ENCODE results near the gene TEDC2.

The TEDC2 gene

DNA sequence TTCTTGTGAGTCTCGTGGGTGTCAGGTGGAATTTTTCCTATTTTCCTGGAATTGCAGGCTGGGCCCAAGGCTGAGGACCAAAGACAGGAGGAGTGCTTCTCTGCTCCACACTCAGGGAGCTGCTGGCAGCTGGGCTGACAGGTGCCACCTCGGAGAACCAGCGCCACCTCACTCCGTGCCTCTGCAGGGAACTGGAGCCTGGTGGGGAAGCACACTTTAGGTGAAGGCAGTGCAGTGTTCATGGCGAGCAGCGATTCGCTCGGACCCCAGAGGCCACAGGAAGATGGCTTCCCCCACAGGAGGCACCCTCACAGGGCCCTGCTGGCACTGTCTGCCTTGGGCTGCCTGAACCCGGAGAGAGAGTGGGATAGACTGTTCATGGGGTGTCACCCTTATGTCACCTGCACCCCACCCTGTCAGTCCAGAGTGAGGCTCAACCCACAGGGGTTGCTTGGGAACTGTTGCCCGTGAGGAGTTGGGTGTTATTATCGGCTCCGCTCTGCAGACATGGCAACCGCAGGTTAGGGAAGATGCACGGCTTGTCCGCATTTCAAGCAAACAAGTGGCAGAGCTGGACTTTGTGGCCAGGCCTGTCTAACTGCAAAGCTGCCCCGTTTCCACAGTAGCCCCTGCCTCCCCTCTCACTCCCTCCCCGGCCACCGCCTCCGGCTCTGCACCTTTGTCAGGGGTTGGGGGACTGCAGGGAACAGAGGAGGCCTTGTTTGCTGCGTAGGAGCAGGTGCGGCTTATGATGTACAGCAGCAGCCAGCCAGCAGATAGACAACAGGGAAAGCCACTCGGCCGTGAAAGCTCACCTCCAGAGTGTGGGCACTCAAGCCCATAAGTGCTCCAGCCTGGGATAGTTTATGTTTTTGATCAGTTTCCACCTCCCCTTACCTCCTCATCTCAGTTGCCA, 30.5 kb downstream of the TEDC2 start:
- peaks cover 22% of the 10 kb centered on the region for H3K4me1 Mint-ChIP-seq
- no peaks in the 10 kb centered on the region for H3K27me3 Mint-ChIP-seq (ENCODE audit: low read depth)
- H3K27ac Mint-ChIP-seq, result peak overlapping the region; percentile 74 to 95 (median 90)
- H3K36me3 Mint-ChIP-seq (ENCODE audit: low read depth), result no peaks in the 10 kb centered on the region
- H3K4me3 Mint-ChIP-seq, result no peak overlapping the region
- TF ChIP-seq, protein P1, sequence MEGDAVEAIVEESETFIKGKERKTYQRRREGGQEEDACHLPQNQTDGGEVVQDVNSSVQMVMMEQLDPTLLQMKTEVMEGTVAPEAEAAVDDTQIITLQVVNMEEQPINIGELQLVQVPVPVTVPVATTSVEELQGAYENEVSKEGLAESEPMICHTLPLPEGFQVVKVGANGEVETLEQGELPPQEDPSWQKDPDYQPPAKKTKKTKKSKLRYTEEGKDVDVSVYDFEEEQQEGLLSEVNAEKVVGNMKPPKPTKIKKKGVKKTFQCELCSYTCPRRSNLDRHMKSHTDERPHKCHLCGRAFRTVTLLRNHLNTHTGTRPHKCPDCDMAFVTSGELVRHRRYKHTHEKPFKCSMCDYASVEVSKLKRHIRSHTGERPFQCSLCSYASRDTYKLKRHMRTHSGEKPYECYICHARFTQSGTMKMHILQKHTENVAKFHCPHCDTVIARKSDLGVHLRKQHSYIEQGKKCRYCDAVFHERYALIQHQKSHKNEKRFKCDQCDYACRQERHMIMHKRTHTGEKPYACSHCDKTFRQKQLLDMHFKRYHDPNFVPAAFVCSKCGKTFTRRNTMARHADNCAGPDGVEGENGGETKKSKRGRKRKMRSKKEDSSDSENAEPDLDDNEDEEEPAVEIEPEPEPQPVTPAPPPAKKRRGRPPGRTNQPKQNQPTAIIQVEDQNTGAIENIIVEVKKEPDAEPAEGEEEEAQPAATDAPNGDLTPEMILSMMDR (IDR thresholded peaks at IDR 0.05; ENCODE audit: unreplicated experiment in 3 of 3), result no peak
- no peaks in the 10 kb centered on the region for H3K9me3 Mint-ChIP-seq

DNA sequence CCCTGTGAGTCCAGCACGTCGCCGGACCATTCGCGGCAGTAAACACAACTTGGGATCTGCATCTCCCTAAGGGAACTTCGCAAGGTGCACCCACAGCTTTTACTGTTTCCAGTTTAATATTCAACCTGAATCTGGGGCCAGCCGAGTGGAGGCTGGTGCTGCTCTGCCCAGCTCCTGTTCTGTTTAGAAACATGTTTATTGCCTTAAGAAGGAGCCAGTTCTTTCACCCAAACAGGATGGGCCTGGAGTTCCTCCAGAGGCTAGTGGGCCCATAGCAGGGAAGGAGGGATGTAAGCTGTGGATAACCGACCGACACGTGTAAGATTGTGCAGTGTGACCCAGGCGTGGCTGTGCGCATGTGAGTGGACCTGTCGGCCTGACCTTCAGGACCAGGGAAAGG, 32.4 kb downstream of the TEDC2 start:
- Mint-ChIP-seq H3K4me1 (peaks cover 10% of the 10 kb centered on the region), H3K36me3 (ENCODE audit: low read depth) (peaks cover under 1% of the 10 kb centered on the region), H3K27me3 (ENCODE audit: low read depth) (no peaks in the 10 kb centered on the region), H3K9me3 (no peaks in the 10 kb centered on the region), H3K4me3 (peak overlapping the region in 1 of 3 experiments; percentile 46), H3K27ac (peak overlapping the region; percentile 91 to 98 (median 94))
- TF ChIP-seq, protein P1 (IDR thresholded peaks at IDR 0.05; ENCODE audit: unreplicated experiment in 3 of 3), result no peak

DNA sequence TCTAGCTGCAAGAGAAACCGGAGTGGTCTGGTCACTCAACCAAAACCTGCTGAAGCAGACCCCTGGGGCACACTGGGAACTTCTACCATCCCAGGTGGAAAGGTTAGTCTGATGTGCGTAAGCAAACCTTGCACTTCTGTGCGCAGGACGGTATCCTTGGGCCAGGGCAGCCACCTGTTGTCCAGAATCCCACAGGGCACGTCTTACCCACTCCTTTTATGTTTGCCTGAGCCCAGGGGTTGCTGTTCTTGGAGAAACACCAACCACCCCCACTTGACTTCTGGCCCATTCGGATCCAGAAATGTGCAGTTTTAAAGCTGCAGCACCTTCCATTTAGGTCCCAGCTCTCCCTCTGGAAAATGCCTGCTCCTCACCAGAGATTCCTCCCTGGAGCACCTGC, 33.7 kb downstream of the TEDC2 start:
- Mint-ChIP-seq H3K4me1 (peaks cover 8% of the 10 kb centered on the region), H3K27me3 (ENCODE audit: low read depth) (no peaks in the 10 kb centered on the region), H3K4me3 (no peak overlapping the region), H3K36me3 (ENCODE audit: low read depth) (peaks cover 6% of the 10 kb centered on the region), H3K9me3 (no peaks in the 10 kb centered on the region), H3K27ac (peak overlapping the region; percentile 28 to 78 (median 31))
- TF ChIP-seq, protein P1 (IDR thresholded peaks at IDR 0.05; ENCODE audit: unreplicated experiment in 3 of 3), result no peak

DNA sequence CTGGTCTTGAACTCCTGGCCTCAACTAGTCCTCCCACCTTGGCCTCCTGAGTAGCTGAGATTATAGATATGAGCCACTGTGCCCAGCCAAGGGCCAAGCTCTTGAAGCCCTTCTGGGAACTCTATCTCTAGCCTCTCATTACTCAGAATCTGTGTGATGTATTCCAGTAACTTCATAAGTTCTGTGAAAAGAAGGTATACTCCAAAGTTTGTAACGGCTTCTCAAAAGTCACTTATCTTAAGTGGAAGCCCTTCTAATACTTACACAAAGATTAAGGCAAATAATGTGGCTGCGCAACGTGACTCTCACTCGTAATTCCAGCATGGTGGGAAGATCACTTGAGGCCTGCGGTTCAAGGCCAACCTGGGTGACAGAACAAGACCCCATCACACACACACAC, 34.7 kb downstream of the TEDC2 start:
- Mint-ChIP-seq H3K9me3 (no peaks in the 10 kb centered on the region), H3K36me3 (ENCODE audit: low read depth) (peaks cover 6% of the 10 kb centered on the region), H3K4me1 (peaks cover 8% of the 10 kb centered on the region), H3K4me3 (no peak overlapping the region), H3K27ac (no peak overlapping the region), H3K27me3 (ENCODE audit: low read depth) (no peaks in the 10 kb centered on the region)
- TF ChIP-seq, protein P1 (IDR thresholded peaks at IDR 0.05; ENCODE audit: unreplicated experiment in 3 of 3), result no peak

DNA sequence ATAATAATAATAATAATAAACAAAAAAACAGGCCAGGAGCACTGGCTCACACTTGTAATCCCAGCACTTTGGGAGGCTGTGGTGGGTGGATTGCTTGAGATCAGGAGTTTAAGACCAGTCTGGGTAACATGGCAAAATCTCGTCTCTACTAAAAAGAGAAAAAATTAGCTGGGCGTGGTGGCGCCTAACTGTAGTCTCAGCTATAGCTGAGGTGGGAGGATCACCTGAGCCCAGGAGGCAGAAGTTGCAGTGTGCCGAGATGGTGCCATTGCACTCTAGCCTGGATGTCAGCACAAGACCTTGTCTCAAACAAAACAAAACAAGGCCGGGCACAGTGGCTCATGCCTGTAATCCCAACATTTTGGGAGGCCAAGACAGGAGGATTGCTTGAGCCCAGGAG, 35.1 kb downstream of the TEDC2 start:
- Mint-ChIP-seq H3K27me3 (ENCODE audit: low read depth) (no peaks in the 10 kb centered on the region), H3K4me1 (peaks cover 8% of the 10 kb centered on the region), H3K27ac (no peak overlapping the region), H3K9me3 (no peaks in the 10 kb centered on the region), H3K36me3 (ENCODE audit: low read depth) (peaks cover 6% of the 10 kb centered on the region), H3K4me3 (no peak overlapping the region)
- TF ChIP-seq, protein P1 (IDR thresholded peaks at IDR 0.05; ENCODE audit: unreplicated experiment in 3 of 3), result no peak

Measured in nephron (organoid).